Motor neuron (in vitro differentiated cells): ENCODE measurements around the gene UBXN10. TPM values are rescaled to one million over a fixed set of nuclear protein-coding genes. Genes with fewer than 3 reads are reported as not detected.
A peak's percentile ranks its signal among the peaks of the same experiment; 100 is the strongest.

ENCODE experiments used
- ATAC-seq, 8 experiments: fragments of 200-7000 bp; cut with Tn5 transposase; replicated peaks in 6 of 8; 2 replicates each; pipeline ENCODE4 v1.8.0; 2021; ENCODE audit warnings: mild to moderate bottlenecking in 8 of 8, moderate library complexity in 8 of 8
- H3K27ac ChIP-seq, 2 donors: fragments of 250-450 bp; sonication (Bioruptor Pico); 2 replicates each; pipeline ENCODE4 v1.9.0; 2021; ENCODE audit warnings: antibody characterized with exemption in 2 of 2, mild to moderate bottlenecking in 2 of 2, moderate library complexity in 1 of 2
- H3K4me1 ChIP-seq, 2 donors: fragments of 250-450 bp; sonication (Bioruptor Pico); replicated peaks in 1 of 2; 2 replicates each; pipeline ENCODE4 v1.6.1; 2021; ENCODE audit warnings: antibody characterized with exemption in 2 of 2, mild to moderate bottlenecking in 2 of 2, moderate library complexity in 1 of 2
- H3K4me3 ChIP-seq, 5 donors: fragments of 250-450 bp; sonication (Bioruptor Pico); 2 replicates each; pipeline ENCODE4 v1.9.0; 2021; ENCODE audit warnings: antibody characterized with exemption in 5 of 5, mild to moderate bottlenecking in 5 of 5, moderate library complexity in 4 of 5
- WGBS, 10 experiments: fragments of 450-650 bp; shearing (Covaris generic); methylation state at CpG; one replicate each; pipeline ENCODE4 v1.0.0; 2022; 5-methylcytosine and 5-hydroxymethylcytosine counted together
- in situ Hi-C, 9 experiments: fragments of 400-800 bp; cut with MboI; loops; one replicate each; pipeline ENCODE4 v1.15.0; 2021; ENCODE audit warnings: low sequenced_read_pairs in 9 of 9, low pct_unique_long_range_greater_than_20kb in 2 of 9; ENCODE audit not compliant: unreplicated experiment in 9 of 9
- total RNA-seq, 8 experiments: library from RNA; unstranded; fragments of 300-600 nt; gene quantifications; 2 replicates each; pipeline versions ENCODE4 v1.2.3 to v1.2.4, GENCODE V29; 2022

The UBXN10 gene
- 10 to 100 TPM in 1 of 8 experiments, 1 to 10 TPM in 4, under 1 TPM in 2, not detected in 1; 0.13 to 18.6 (median 1.7) TPM for total RNA-seq

- peak; percentile 77 to 90 (median 87) for ATAC-seq
- Histone ChIP-seq H3K4me3 (peak within 1 kb of the TSS; percentile 26 to 47 (median 38)), H3K27ac (peak within 1 kb of the TSS in 1 of 2 donors; percentile 27), H3K4me1 (peaks cover 11 to 20% of the 10 kb centered on the region in 2 donors)
- in situ Hi-C loops = loop anchor here in 1 of 9 experiments (25.0 kb wide), 1 partner anchor 274 kb away; the partner anchor contains the start of gene PLA2G2E
- 0 to 9% (median 0%) methylated on average over 1 to 10 of the region's 52 CpGs; no CpG with 5 or more reads in 4 of the 10 experiments for WGBS, 10 experiments
These were observed at the start of gene UBXN10, which contains the start of gene PLA2G2C for GRCh38 chr1:20185834-20186782. TSS of gene UBXN10 (plus strand) at chr1:20186096. CDS start at chr1:20190562, 4,466 bp downstream. TSS of gene PLA2G2C (minus strand) at chr1:20186518. CDS start at chr1:20177363, 9,155 bp downstream.

GRCh38 chr1:20136249-20136648 lies 49.6 kb upstream of the UBXN10 start:
- 79 to 100% (median 82%) methylated on average over 2 to 3 of the region's 3 CpGs; no CpG with 5 or more reads in 4 of the 10 experiments for WGBS, 10 experiments

GRCh38 chr1:20137055-20137454 lies 48.8 kb upstream of the UBXN10 start:
- no peaks in the 10 kb centered on the region for H3K4me1 ChIP-seq
- no peak overlapping the region for H3K4me3 ChIP-seq
- no peak for ATAC-seq
- WGBS, 10 experiments = 81 to 100% (median 87%) methylated on average over 1 to 4 of the region's 4 CpGs; no CpG with 5 or more reads in 4 of the 10 experiments
- in situ Hi-C loops = no loop called here
- H3K27ac ChIP-seq = no peak overlapping the region

More at GRCh38 chr1:20136249-20136648, 49.6 kb upstream of the UBXN10 start:
- ATAC-seq = no peak
- H3K4me1 ChIP-seq = no peaks in the 10 kb centered on the region
- H3K4me3 ChIP-seq = no peak overlapping the region
- H3K27ac ChIP-seq = no peak overlapping the region
- in situ Hi-C loops = no loop called here

GRCh38 chr1:20137604-20138003 lies 48.3 kb upstream of the UBXN10 start:
- WGBS, 10 experiments = 86 to 100% (median 100%) methylated on average over 1 of the region's 1 CpG; no CpG with 5 or more reads in 6 of the 10 experiments
- in situ Hi-C loops = no loop called here
- Histone ChIP-seq H3K27ac (no peak overlapping the region), H3K4me3 (no peak overlapping the region), H3K4me1 (no peaks in the 10 kb centered on the region)
- no peak for ATAC-seq

GRCh38 chr1:20138346-20138745 lies 47.5 kb upstream of the UBXN10 start:
- Histone ChIP-seq H3K4me1 (no peaks in the 10 kb centered on the region), H3K4me3 (no peak overlapping the region), H3K27ac (no peak overlapping the region)
- in situ Hi-C loops = no loop called here
- ATAC-seq = no peak
- 20 to 100% (median 52%) methylated on average over 1 to 5 of the region's 6 CpGs; no CpG with 5 or more reads in 4 of the 10 experiments for WGBS, 10 experiments

GRCh38 chr1:20138961-20139550 lies 46.8 kb upstream of the UBXN10 start, which contains the start of gene PLA2G2F:
TSS of gene PLA2G2F (plus strand) at chr1:20139323. CDS start at chr1:20139428, 105 bp downstream.
- no peak within 1 kb of the TSS for H3K4me3 ChIP-seq
- in situ Hi-C loops = no loop called here
- H3K27ac ChIP-seq = no peak within 1 kb of the TSS
- H3K4me1 ChIP-seq = no peaks in the 10 kb centered on the region
- 89 to 100% (median 99%) methylated on average over 1 to 6 of the region's 9 CpGs; no CpG with 5 or more reads in 4 of the 10 experiments for WGBS, 10 experiments
- ATAC-seq = no peak

GRCh38 chr1:20139776-20140612 lies 45.9 kb upstream of the UBXN10 start:
- ATAC-seq = no peak
- no peak overlapping the region for H3K4me3 ChIP-seq
- WGBS, 10 experiments = 49 to 100% (median 87%) methylated on average over 2 to 10 of the region's 13 CpGs; no CpG with 5 or more reads in 4 of the 10 experiments
- no peaks in the 10 kb centered on the region for H3K4me1 ChIP-seq
- in situ Hi-C loops = no loop called here
- H3K27ac ChIP-seq = no peak overlapping the region

GRCh38 chr1:20141001-20141400 lies 44.9 kb upstream of the UBXN10 start:
- no peak overlapping the region for H3K4me3 ChIP-seq
- no peak overlapping the region for H3K27ac ChIP-seq
- ATAC-seq = no peak
- no peaks in the 10 kb centered on the region for H3K4me1 ChIP-seq
- in situ Hi-C loops = no loop called here
- WGBS, 10 experiments = 43 to 100% (median 84%) methylated on average over 1 to 8 of the region's 9 CpGs; no CpG with 5 or more reads in 4 of the 10 experiments

- no peak overlapping the region for H3K4me3 ChIP-seq
- H3K4me1 ChIP-seq = no peaks in the 10 kb centered on the region
- in situ Hi-C loops = no loop called here
- no peak overlapping the region for H3K27ac ChIP-seq
- no peak for ATAC-seq
- WGBS, 10 experiments = 30 to 93% (median 86%) methylated on average over 2 to 6 of the region's 7 CpGs; no CpG with 5 or more reads in 5 of the 10 experiments
These were observed 44.4 kb upstream of the UBXN10 start for GRCh38 chr1:20141466-20141865.

GRCh38 chr1:20142001-20142710 lies 43.7 kb upstream of the UBXN10 start:
- ATAC-seq = no peak
- WGBS, 10 experiments = 67 to 84% (median 79%) methylated on average over 5 to 11 of the region's 13 CpGs; no CpG with 5 or more reads in 6 of the 10 experiments
- Histone ChIP-seq H3K27ac (no peak overlapping the region), H3K4me1 (no peaks in the 10 kb centered on the region), H3K4me3 (no peak overlapping the region)
- in situ Hi-C loops = no loop called here

- WGBS, 10 experiments = 50 to 93% (median 87%) methylated on average over 1 to 6 of the region's 8 CpGs; no CpG with 5 or more reads in 7 of the 10 experiments
- no peak for ATAC-seq
- in situ Hi-C loops = no loop called here
- H3K27ac ChIP-seq = no peak overlapping the region
- no peaks in the 10 kb centered on the region for H3K4me1 ChIP-seq
- H3K4me3 ChIP-seq = no peak overlapping the region
These were observed 42.6 kb upstream of the UBXN10 start for GRCh38 chr1:20143318-20143717.
